B cell (primary cell): Measurements from ENCODE around the gene SPATA21. TPM values are rescaled to one million over a fixed set of nuclear protein-coding genes. Genes with fewer than 3 reads are reported as not detected.
"Not testable (repeated sequence)": the region's sequence is repeated elsewhere in the genome, so short reads cannot be mapped to it uniquely, and the experiment has no call there.

Experiments used
- ATAC-seq: fragments of 200-7000 bp; cut with Tn5 transposase; one replicate; pipeline ENCODE4 v1.10.0; 2021; ENCODE audit warnings: low read depth, mild to moderate bottlenecking, moderate number of reproducible peaks, moderate library complexity
- CTCF ChIA-PET: fragments of 350-600 bp; sonication (Branson Sonifier 250); formaldehyde crosslinking; loops from one replicate; lab custom pipeline; 2021; ENCODE audit warnings: antibody characterized with exemption, inconsistent platforms; lab: Charles Lee
- POLR2A ChIA-PET: fragments of 350-600 bp; sonication (Branson Sonifier 250); formaldehyde crosslinking; loops from one replicate; lab custom pipeline; 2021; ENCODE audit warnings: antibody characterized with exemption; lab: Charles Lee
- DNase-seq: peaks from one replicate; pipeline ENCODE4 v3.0.0; 2013
- H2AFZ ChIP-seq: 2 replicates; pipeline ENCODE4 v1.6.1; 2012; ENCODE audit warnings: mild to moderate bottlenecking, low read depth, low read length; ENCODE audit not compliant: insufficient read depth, poor library complexity, severe bottlenecking
- H3K27ac ChIP-seq, 2 donors: 1 replicate in 1 of 2; 2 replicates in 1 of 2; pipeline ENCODE4 v1.5.1; 2012 to 2013; ENCODE audit warnings: low read length in 2 of 2, mild to moderate bottlenecking in 2 of 2, moderate library complexity in 1 of 2
- H3K27me3 ChIP-seq, 4 experiments: fragments of 200-600 bp in 1 of 4; sonication (generic) in 1 of 4; replicated peaks in 1 of 4; 1 replicate in 2 of 4; 2 replicates in 2 of 4; pipeline versions ENCODE4 v1.6.1 to v1.7.0; 2013 to 2016; ENCODE audit warnings: low read length in 3 of 4, mild to moderate bottlenecking in 2 of 4, mixed read lengths in 1 of 4, moderate library complexity in 1 of 4; ENCODE audit not compliant: insufficient read depth in 4 of 4, control insufficient read depth in 3 of 4; ENCODE audit errors: control extremely low read depth in 1 of 4
- H3K36me3 ChIP-seq, 2 experiments: replicated peaks in 1 of 2; 1 replicate in 1 of 2; 2 replicates in 1 of 2; pipeline versions ENCODE4 v1.6.1 to v1.7.1; 2013; ENCODE audit warnings: low read length in 1 of 2; ENCODE audit not compliant: insufficient read depth in 2 of 2, control insufficient read depth in 1 of 2; ENCODE audit errors: control extremely low read depth in 1 of 2, extremely low read depth in 1 of 2
- H3K4me1 ChIP-seq, 2 donors: fragments of 200-600 bp in 1 of 2; sonication (generic) in 1 of 2; 1 replicate in 1 of 2; 2 replicates in 1 of 2; pipeline versions ENCODE4 v1.5.1 to v1.6.1; 2013 to 2017; ENCODE audit warnings: low read length in 2 of 2; ENCODE audit not compliant: control insufficient read depth in 2 of 2, insufficient read depth in 2 of 2
- H3K4me2 ChIP-seq: replicated peaks from 2 replicates; pipeline ENCODE3; 2012; ENCODE audit warnings: mild to moderate bottlenecking, low read depth, low read length; ENCODE audit not compliant: poor library complexity, severe bottlenecking
- H3K4me3 ChIP-seq, 5 experiments: fragments of 200-600 bp in 1 of 5; sonication (generic) in 1 of 5; 1 replicate in 3 of 5; 2 replicates in 2 of 5; pipeline versions ENCODE4 v1.5.1 to v1.7.0; 2011 to 2016; ENCODE audit warnings: low read length in 4 of 5, mild to moderate bottlenecking in 4 of 5, low read depth in 2 of 5, control low read depth in 1 of 5, moderate library complexity in 1 of 5; ENCODE audit not compliant: insufficient read depth in 1 of 5; ENCODE audit errors: control extremely low read depth in 1 of 5, extremely low read depth in 1 of 5
- H3K79me2 ChIP-seq: fragments of 200-600 bp; sonication (generic); one replicate; pipeline ENCODE4 v1.6.0; 2016; ENCODE audit warnings: low read length; ENCODE audit not compliant: control insufficient read depth, insufficient read depth
- H3K9ac ChIP-seq: fragments of 200-600 bp; sonication (generic); 2 replicates; pipeline ENCODE4 v1.6.1; 2017; ENCODE audit warnings: mild to moderate bottlenecking, low read length, moderate library complexity
- H3K9me3 ChIP-seq, 3 donors: one replicate each; pipeline versions ENCODE4 v1.6.1 to v1.7.1; 2013; ENCODE audit warnings: low read length in 2 of 3; ENCODE audit not compliant: control insufficient read depth in 2 of 3, insufficient read depth in 1 of 3; ENCODE audit errors: control extremely low read depth in 1 of 3
- H4K20me1 ChIP-seq: 2 replicates; pipeline ENCODE4 v1.6.0; 2012; ENCODE audit warnings: mild to moderate bottlenecking, low read length; ENCODE audit not compliant: insufficient read depth, control insufficient read depth, poor library complexity, severe bottlenecking
- H3K27ac Mint-ChIP-seq: one replicate; pipeline ENCODE4 v1.8.0; 2021; ENCODE audit warnings: mixed read lengths
- H3K27me3 Mint-ChIP-seq: one replicate; pipeline ENCODE4 v1.8.0; 2021; ENCODE audit warnings: mixed read lengths
- H3K4me1 Mint-ChIP-seq: one replicate; pipeline ENCODE4 v1.8.0; 2021; ENCODE audit warnings: mixed read lengths
- H3K4me3 Mint-ChIP-seq: one replicate; pipeline ENCODE4 v1.8.0; 2021; ENCODE audit warnings: mixed read lengths
- H3K9me3 Mint-ChIP-seq: one replicate; pipeline ENCODE4 v1.8.0; 2022; ENCODE audit warnings: mixed read lengths; ENCODE audit not compliant: insufficient read depth
- WGBS: methylation state at CpG from one replicate; pipeline ENCODE4 v1.1.5; 2013; ENCODE audit warnings: missing lambda C conversion rate; ENCODE audit not compliant: insufficient coverage; 5-methylcytosine and 5-hydroxymethylcytosine counted together
- intact Hi-C: fragments of 100-400 bp; cut with micrococcal nuclease; formaldehyde crosslinking; loops from one replicate; pipeline ENCODE4 v1.10.0; 2022
- polyA plus RNA-seq: library from polyadenylated mRNA; depleted of rRNA; stranded (reverse); fragments of >200 nt; gene quantifications from 2 replicates; pipeline ENCODE4 v1.2.3, GENCODE V29; 2012
- total RNA-seq, 2 donors: library from RNA; stranded (reverse); fragments of 120-200 nt in 1 of 2; gene quantifications; 1 replicate in 1 of 2; 2 replicates in 1 of 2; pipeline versions ENCODE4 v1.2.3 to v1.2.4, GENCODE V29; 2013 to 2022
- TF ChIP-seq, protein P1 (sequence below): fragments of 200-600 bp; IDR thresholded peaks from one replicate; pipeline ENCODE4 v1.8.0; 2022; ENCODE audit warnings: antibody characterized with exemption, mild to moderate bottlenecking

The SPATA21 gene
- total and polyA plus RNA-seq, 2 donors (not counting 1 experiment from before 2014, with no cell fraction given): 0.01 TPM; not detected in 1

DNA sequence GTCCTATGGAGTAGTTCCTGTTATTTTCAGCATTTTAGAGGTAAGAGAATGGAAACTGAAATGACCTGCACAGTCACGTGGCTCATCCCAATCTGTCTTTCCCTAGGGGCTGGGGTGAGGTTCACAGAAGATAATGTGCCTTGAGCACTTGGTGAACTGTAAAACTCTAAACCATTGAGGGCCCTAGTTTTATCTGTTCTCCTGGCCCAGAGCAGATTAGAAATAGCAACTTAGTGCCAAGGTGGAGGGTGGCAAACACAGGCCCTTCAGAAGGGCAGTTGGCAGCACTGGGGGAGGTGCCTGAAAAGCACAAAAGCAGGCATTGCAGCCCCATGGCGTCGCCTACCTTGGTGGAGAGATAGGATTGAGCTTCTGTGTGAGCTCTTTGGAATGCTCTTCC, 17.7 kb upstream of the SPATA21 start:
- H3K4me1 ChIP-seq, H3K4me3 ChIP-seq, H2AFZ ChIP-seq, ATAC-seq, H3K9me3 ChIP-seq, DNase-seq, H3K27ac Mint-ChIP-seq, H3K27me3 Mint-ChIP-seq, CTCF ChIA-PET, H3K4me3 Mint-ChIP-seq, H3K4me2 ChIP-seq, H3K9ac ChIP-seq, H3K27ac ChIP-seq, intact Hi-C loops, POLR2A ChIA-PET, H3K27me3 ChIP-seq, H3K9me3 Mint-ChIP-seq: not testable (repeated sequence)
- H3K36me3 ChIP-seq: peaks cover 13 to 79% of the 10 kb centered on the region in 2 experiments
- H4K20me1 ChIP-seq: peaks cover 28% of the 10 kb centered on the region
- peaks cover 27% of the 10 kb centered on the region for H3K79me2 ChIP-seq
- 100% methylated on average over 3 of the region's 3 CpGs for WGBS
- peaks cover 15% of the 10 kb centered on the region for H3K4me1 Mint-ChIP-seq

DNA sequence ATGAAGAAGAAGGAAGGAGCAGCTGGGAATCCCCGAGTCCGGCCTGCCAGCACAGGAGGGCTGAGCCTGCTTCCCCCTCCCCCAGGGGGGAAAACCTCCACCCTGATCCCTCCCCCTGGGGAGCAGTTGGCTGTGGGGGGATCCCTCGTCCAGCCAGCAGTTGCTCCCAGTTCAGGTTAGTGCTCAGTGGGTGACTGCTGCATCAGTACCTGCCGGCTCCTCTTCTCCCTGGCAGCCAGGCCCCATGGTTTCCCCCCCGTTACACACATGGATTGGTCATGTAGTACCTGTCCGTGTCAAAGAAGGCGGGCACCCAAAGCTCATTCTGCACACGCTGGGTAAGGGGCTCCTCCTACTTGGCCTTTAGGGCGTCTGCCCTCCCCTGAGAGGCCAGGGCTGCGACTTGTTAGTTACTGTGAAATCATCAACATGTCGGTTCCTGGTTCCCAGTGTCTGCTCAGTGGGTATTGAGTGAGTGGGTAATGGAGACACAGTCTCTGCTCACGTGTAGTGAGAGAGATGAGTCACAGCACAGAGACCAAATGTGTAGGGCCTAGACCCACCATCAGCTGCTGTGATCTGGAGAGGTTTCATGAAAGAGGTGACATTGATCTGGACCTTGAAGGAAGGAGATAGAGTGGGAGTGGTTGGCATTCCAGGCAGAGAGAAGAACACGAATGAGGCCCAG, 14.8 kb upstream of the SPATA21 start:
- ChIA-PET CTCF (interaction anchor here (0.9 kb wide), 1 partner anchor 13 kb away, joined by 3 read pairs; no protein-coding TSS in a partner anchor), POLR2A (interaction anchor here (0.6 kb wide), 1 partner anchor 155 kb away, joined by 3 read pairs; no protein-coding TSS in a partner anchor)
- Histone ChIP-seq H3K9me3 (no peaks in the 10 kb centered on the region), H3K9ac (no peak overlapping the region), H3K27me3 (no peaks in the 10 kb centered on the region), H3K4me1 (peaks cover 0 to 6% of the 10 kb centered on the region in 2 donors), H2AFZ (no peak overlapping the region), H3K79me2 (peaks cover 56% of the 10 kb centered on the region), H3K27ac (peak overlapping the region in 1 of 2 donors; percentile 34), H4K20me1 (peaks cover 57% of the 10 kb centered on the region), H3K36me3 (peaks cover 6 to 82% of the 10 kb centered on the region in 2 experiments), H3K4me3 (no peak overlapping the region), H3K4me2 (no peak overlapping the region)
- DNase-seq (peak; percentile 23), ATAC-seq (peak; percentile 24)
- WGBS: 84% methylated on average over 10 of the region's 13 CpGs
- no peaks in the 10 kb centered on the region for H3K27me3 Mint-ChIP-seq
- peak overlapping the region; percentile 16 for H3K27ac Mint-ChIP-seq
- H3K4me1 Mint-ChIP-seq: peaks cover 20% of the 10 kb centered on the region
- no peak overlapping the region for H3K4me3 Mint-ChIP-seq
- no peaks in the 10 kb centered on the region for H3K9me3 Mint-ChIP-seq
- intact Hi-C loops: no loop called here
- TF ChIP-seq, protein P1, sequence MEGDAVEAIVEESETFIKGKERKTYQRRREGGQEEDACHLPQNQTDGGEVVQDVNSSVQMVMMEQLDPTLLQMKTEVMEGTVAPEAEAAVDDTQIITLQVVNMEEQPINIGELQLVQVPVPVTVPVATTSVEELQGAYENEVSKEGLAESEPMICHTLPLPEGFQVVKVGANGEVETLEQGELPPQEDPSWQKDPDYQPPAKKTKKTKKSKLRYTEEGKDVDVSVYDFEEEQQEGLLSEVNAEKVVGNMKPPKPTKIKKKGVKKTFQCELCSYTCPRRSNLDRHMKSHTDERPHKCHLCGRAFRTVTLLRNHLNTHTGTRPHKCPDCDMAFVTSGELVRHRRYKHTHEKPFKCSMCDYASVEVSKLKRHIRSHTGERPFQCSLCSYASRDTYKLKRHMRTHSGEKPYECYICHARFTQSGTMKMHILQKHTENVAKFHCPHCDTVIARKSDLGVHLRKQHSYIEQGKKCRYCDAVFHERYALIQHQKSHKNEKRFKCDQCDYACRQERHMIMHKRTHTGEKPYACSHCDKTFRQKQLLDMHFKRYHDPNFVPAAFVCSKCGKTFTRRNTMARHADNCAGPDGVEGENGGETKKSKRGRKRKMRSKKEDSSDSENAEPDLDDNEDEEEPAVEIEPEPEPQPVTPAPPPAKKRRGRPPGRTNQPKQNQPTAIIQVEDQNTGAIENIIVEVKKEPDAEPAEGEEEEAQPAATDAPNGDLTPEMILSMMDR: no peak
